Measurements from ENCODE around the gene CCDC18. TPM values are rescaled to one million over a fixed set of nuclear protein-coding genes. Genes with fewer than 3 reads are reported as not detected.
"Not testable (repeated sequence)": the region's sequence is repeated elsewhere in the genome, so short reads cannot be mapped to it uniquely, and the experiment has no call there.

The CCDC18 gene
- total RNA-seq, 6 experiments from 2014 or later: 6.2 to 13.7 (median 12.9) TPM

GRCh38 chr1:93167006-93167405 lies 13.5 kb upstream of the CCDC18 start:
- Mint-ChIP-seq H3K9me3 (peaks cover 35% of the 10 kb centered on the region), H3K27me3 (ENCODE audit: insufficient read depth) (no peaks in the 10 kb centered on the region; the same call in 1 of the 2 replicates), H3K4me3 (no peak overlapping the region), H3K27ac (no peak overlapping the region), H3K36me3 (ENCODE audit: low read depth) (peaks cover 53% of the 10 kb centered on the region), H3K4me1 (ENCODE audit: low read depth) (peaks cover 19% of the 10 kb centered on the region)
- no peak for TF ChIP-seq CTCF (IDR thresholded peaks at IDR 0.05)
- no peak for DNase-seq

- Mint-ChIP-seq H3K36me3 (ENCODE audit: low read depth) (peaks cover 63% of the 10 kb centered on the region), H3K9me3 (peaks cover 35% of the 10 kb centered on the region), H3K4me1 (ENCODE audit: low read depth) (peaks cover 36% of the 10 kb centered on the region)
- not testable (repeated sequence) for H3K27ac Mint-ChIP-seq; DNase-seq; H3K4me3 Mint-ChIP-seq; H3K27me3 Mint-ChIP-seq (ENCODE audit: insufficient read depth)
These were observed 10.3 kb upstream of the CCDC18 start for GRCh38 chr1:93170141-93170678.

GRCh38 chr1:93171549-93172034 lies 8.9 kb upstream of the CCDC18 start:
- no peak for DNase-seq
- H3K9me3 Mint-ChIP-seq: peaks cover 33% of the 10 kb centered on the region
- H3K27ac Mint-ChIP-seq: peak overlapping the region; percentile 36; the same call in 1 of the 2 replicates
- H3K36me3 Mint-ChIP-seq (ENCODE audit: low read depth): peaks cover 58% of the 10 kb centered on the region
- no peaks in the 10 kb centered on the region; the same call in 1 of the 2 replicates for H3K27me3 Mint-ChIP-seq (ENCODE audit: insufficient read depth)
- no peak for TF ChIP-seq CTCF (IDR thresholded peaks at IDR 0.05)
- H3K4me3 Mint-ChIP-seq: peak overlapping the region; percentile 52
- peaks cover 41% of the 10 kb centered on the region for H3K4me1 Mint-ChIP-seq (ENCODE audit: low read depth)

GRCh38 chr1:93172778-93173177 lies 7.7 kb upstream of the CCDC18 start:
- Mint-ChIP-seq H3K4me3 (no peak overlapping the region; the same call in 1 of the 2 replicates), H3K4me1 (ENCODE audit: low read depth) (peaks cover 46% of the 10 kb centered on the region), H3K36me3 (ENCODE audit: low read depth) (peaks cover 46% of the 10 kb centered on the region), H3K9me3 (peaks cover 21% of the 10 kb centered on the region), H3K27ac (no peak overlapping the region), H3K27me3 (ENCODE audit: insufficient read depth) (no peaks in the 10 kb centered on the region)
- DNase-seq: no peak
- no peak for TF ChIP-seq CTCF (IDR thresholded peaks at IDR 0.05)

GRCh38 chr1:93174638-93175037 lies 5.9 kb upstream of the CCDC18 start:
- H3K4me3 Mint-ChIP-seq; H3K9me3 Mint-ChIP-seq; H3K27ac Mint-ChIP-seq; DNase-seq; H3K27me3 Mint-ChIP-seq (ENCODE audit: insufficient read depth): not testable (repeated sequence)
- H3K4me1 Mint-ChIP-seq (ENCODE audit: low read depth): peaks cover 52% of the 10 kb centered on the region
- H3K36me3 Mint-ChIP-seq (ENCODE audit: low read depth): peaks cover 28% of the 10 kb centered on the region

- Mint-ChIP-seq H3K27ac (peak overlapping the region; percentile 99), H3K9me3 (no peaks in the 10 kb centered on the region), H3K27me3 (ENCODE audit: insufficient read depth) (peaks cover 4% of the 10 kb centered on the region; the same call in 1 of the 2 replicates), H3K4me1 (ENCODE audit: low read depth) (peaks cover 50% of the 10 kb centered on the region), H3K36me3 (ENCODE audit: low read depth) (peaks cover 11% of the 10 kb centered on the region), H3K4me3 (peak overlapping the region; percentile 95)
- DNase-seq: peak; percentile 4
- no peak for TF ChIP-seq CTCF (IDR thresholded peaks at IDR 0.05)
These were observed 2.5 kb upstream of the CCDC18 start for GRCh38 chr1:93177991-93178390.

Data from HFFc6 (cell line).